WTC11 (cell line): Measurements from ENCODE around the gene OR5A2. TPM values are rescaled to one million over a fixed set of nuclear protein-coding genes. Genes with fewer than 3 reads are reported as not detected.

Source experiments
- ATAC-seq: fragments of 200-7000 bp; cut with Tn5 transposase; 2 replicates; pipeline ENCODE4 v1.10.0; 2021; ENCODE audit warnings: mild to moderate bottlenecking, moderate library complexity
- CTCF ChIA-PET: fragments of 300-600 bp; sonication (Branson Sonifier 250); formaldehyde crosslinking; loops from one replicate; lab custom pipeline; 2021; ENCODE audit warnings: antibody characterized with exemption; lab: Charles Lee
- POLR2A ChIA-PET: fragments of 350-600 bp; sonication (Branson Sonifier 250); formaldehyde crosslinking; loops from one replicate; lab custom pipeline; 2021; ENCODE audit warnings: antibody characterized with exemption; lab: Charles Lee
- DNase-seq: peaks from one replicate; pipeline ENCODE4 v3.0.0; 2021; ENCODE audit warnings: low spot score
- H3K27ac Mint-ChIP-seq: 2 replicates; pipeline ENCODE4 v1.8.0; 2021; ENCODE audit warnings: mixed read lengths
- H3K27me3 Mint-ChIP-seq: 2 replicates; pipeline ENCODE4 v1.8.0; 2021; ENCODE audit warnings: low read depth, mild to moderate bottlenecking, moderate library complexity, mixed read lengths
- H3K36me3 Mint-ChIP-seq: 2 replicates; pipeline ENCODE4 v1.8.0; 2021; ENCODE audit warnings: mixed read lengths
- H3K4me1 Mint-ChIP-seq: 2 replicates; pipeline ENCODE4 v1.8.0; 2022; ENCODE audit warnings: mixed read lengths
- H3K4me3 Mint-ChIP-seq: 2 replicates; pipeline ENCODE4 v1.8.0; 2021; ENCODE audit warnings: mild to moderate bottlenecking, moderate library complexity, mixed read lengths
- H3K9me3 Mint-ChIP-seq: 2 replicates; pipeline ENCODE4 v1.8.0; 2021; ENCODE audit warnings: mixed read lengths
- ATF2 ChIP-seq: sonication (generic); formaldehyde crosslinking; IDR thresholded peaks from 2 replicates; pipeline ENCODE4 v1.8.1; 2022; ENCODE audit warnings: low read depth, missing genetic modification reagents, borderline replicate concordance
- ELF4 ChIP-seq: sonication (generic); formaldehyde crosslinking; IDR thresholded peaks from 2 replicates; pipeline ENCODE4 v1.8.1; 2022; ENCODE audit warnings: low read depth, mild to moderate bottlenecking, moderate library complexity, missing genetic modification reagents
- ERG ChIP-seq: fragments of 250-450 bp; sonication (Bioruptor Pico); IDR thresholded peaks from 2 replicates; pipeline ENCODE4 v1.8.0; 2021; ENCODE audit warnings: mild to moderate bottlenecking
- FOXJ3 ChIP-seq: sonication (generic); formaldehyde crosslinking; IDR thresholded peaks from 2 replicates; pipeline ENCODE4 v1.9.0; 2021; ENCODE audit warnings: missing genetic modification reagents, mild to moderate bottlenecking, borderline replicate concordance
- IRF2 ChIP-seq: sonication (generic); formaldehyde crosslinking; IDR thresholded peaks from 2 replicates; pipeline ENCODE4 v1.8.0; 2022; ENCODE audit warnings: low read depth, missing genetic modification reagents, borderline replicate concordance
- NR2C2 ChIP-seq: sonication (generic); formaldehyde crosslinking; IDR thresholded peaks from 2 replicates; pipeline ENCODE4 v1.8.0; 2022; ENCODE audit warnings: mild to moderate bottlenecking, missing genetic modification reagents
- PRRX2 ChIP-seq: fragments of 250-450 bp; sonication (Bioruptor Pico); IDR thresholded peaks from 2 replicates; pipeline ENCODE4 v1.8.0; 2021; ENCODE audit warnings: mild to moderate bottlenecking
- SMAD3 ChIP-seq: sonication (generic); formaldehyde crosslinking; IDR thresholded peaks from 2 replicates; pipeline ENCODE4 v1.8.0; 2022; ENCODE audit warnings: missing genetic modification reagents, mild to moderate bottlenecking, borderline replicate concordance
- TEAD1 ChIP-seq: sonication (generic); formaldehyde crosslinking; IDR thresholded peaks from 2 replicates; pipeline ENCODE4 v1.8.0; 2022; ENCODE audit warnings: mild to moderate bottlenecking, missing genetic modification reagents
- ZNF138 ChIP-seq: sonication (generic); formaldehyde crosslinking; conservative IDR thresholded peaks from 2 replicates; pipeline ENCODE4 v1.8.1; 2022; ENCODE audit warnings: mild to moderate bottlenecking, moderate library complexity, missing genetic modification reagents
- ZNF219 ChIP-seq: sonication (generic); formaldehyde crosslinking; IDR thresholded peaks from 2 replicates; pipeline ENCODE4 v1.8.0; 2023; ENCODE audit warnings: missing genetic modification reagents, mild to moderate bottlenecking, borderline replicate concordance
- ZNF232 ChIP-seq: sonication (generic); formaldehyde crosslinking; IDR thresholded peaks from 2 replicates; pipeline ENCODE4 v1.8.0; 2022; ENCODE audit warnings: mild to moderate bottlenecking, missing genetic modification reagents
- ZNF671 ChIP-seq: fragments of 250-450 bp; sonication (Bioruptor Pico); IDR thresholded peaks from 2 replicates; pipeline ENCODE4 v1.8.0; 2021; ENCODE audit warnings: mild to moderate bottlenecking
- total RNA-seq: library from RNA; stranded (reverse); gene quantifications from 3 replicates; pipeline ENCODE4 v1.2.3, GENCODE V29; 2021
- TF ChIP-seq, protein P1 (sequence below): sonication (generic); formaldehyde crosslinking; IDR thresholded peaks from 2 replicates; pipeline ENCODE4 v1.8.0; 2022; ENCODE audit warnings: missing genetic modification reagents
- TF ChIP-seq, protein P2 (sequence below): sonication (generic); formaldehyde crosslinking; IDR thresholded peaks from 2 replicates; pipeline ENCODE4 v1.8.0; 2022; ENCODE audit warnings: mild to moderate bottlenecking, missing genetic modification reagents
- TF ChIP-seq, protein P3 (sequence below): sonication (generic); formaldehyde crosslinking; IDR thresholded peaks from 2 replicates; pipeline ENCODE4 v1.8.1; 2022; ENCODE audit warnings: mild to moderate bottlenecking, moderate library complexity, missing genetic modification reagents
- TF ChIP-seq, protein P4 (sequence below): sonication (generic); formaldehyde crosslinking; IDR thresholded peaks from 2 replicates; pipeline ENCODE4 v1.8.1; 2023; ENCODE audit warnings: mild to moderate bottlenecking, missing genetic modification reagents
- TF ChIP-seq, protein P5 (sequence below): fragments of 250-450 bp; sonication (Bioruptor Pico); IDR thresholded peaks from 2 replicates; pipeline ENCODE4 v1.9.0; 2021; ENCODE audit warnings: mild to moderate bottlenecking
- TF ChIP-seq, protein P6 (sequence below): fragments of 250-450 bp; sonication (Bioruptor Pico); IDR thresholded peaks from 2 replicates; pipeline ENCODE4 v1.9.0; 2021; ENCODE audit warnings: moderate library complexity, mild to moderate bottlenecking, inconsistent platforms, borderline replicate concordance
- TF ChIP-seq, protein P7 (sequence below): sonication (generic); formaldehyde crosslinking; IDR thresholded peaks from 2 replicates; pipeline ENCODE4 v1.8.1; 2022; ENCODE audit warnings: mild to moderate bottlenecking, missing genetic modification reagents, moderate library complexity, borderline replicate concordance
- TF ChIP-seq, protein P8 (sequence below): sonication (generic); formaldehyde crosslinking; IDR thresholded peaks from 2 replicates; pipeline ENCODE4 v1.8.1; 2023; ENCODE audit warnings: mild to moderate bottlenecking, missing genetic modification reagents

OR5A2 gene
- total RNA-seq, 1 experiment from 2014 or later: not detected

DNA sequence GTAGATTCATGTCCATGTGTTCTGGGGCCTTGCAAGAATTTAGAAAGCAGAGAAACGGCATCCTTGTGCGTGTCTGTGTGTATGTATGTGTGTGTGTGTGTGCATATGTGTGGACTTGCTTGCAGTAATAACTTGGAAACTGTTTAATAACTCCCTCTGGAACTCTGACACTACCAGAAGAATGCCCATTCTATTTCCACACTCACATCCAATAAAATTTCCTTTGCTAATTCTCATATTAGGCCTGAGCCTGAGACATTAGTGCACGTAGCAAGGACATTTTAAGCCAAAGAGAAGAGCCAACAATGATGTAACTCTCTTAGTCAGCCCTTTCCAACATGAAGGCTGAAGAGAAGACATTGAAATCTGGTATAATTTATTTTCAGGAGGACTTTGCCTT is 33.7 kb upstream of the OR5A2 start (continued):
- TF ChIP-seq, protein P1, sequence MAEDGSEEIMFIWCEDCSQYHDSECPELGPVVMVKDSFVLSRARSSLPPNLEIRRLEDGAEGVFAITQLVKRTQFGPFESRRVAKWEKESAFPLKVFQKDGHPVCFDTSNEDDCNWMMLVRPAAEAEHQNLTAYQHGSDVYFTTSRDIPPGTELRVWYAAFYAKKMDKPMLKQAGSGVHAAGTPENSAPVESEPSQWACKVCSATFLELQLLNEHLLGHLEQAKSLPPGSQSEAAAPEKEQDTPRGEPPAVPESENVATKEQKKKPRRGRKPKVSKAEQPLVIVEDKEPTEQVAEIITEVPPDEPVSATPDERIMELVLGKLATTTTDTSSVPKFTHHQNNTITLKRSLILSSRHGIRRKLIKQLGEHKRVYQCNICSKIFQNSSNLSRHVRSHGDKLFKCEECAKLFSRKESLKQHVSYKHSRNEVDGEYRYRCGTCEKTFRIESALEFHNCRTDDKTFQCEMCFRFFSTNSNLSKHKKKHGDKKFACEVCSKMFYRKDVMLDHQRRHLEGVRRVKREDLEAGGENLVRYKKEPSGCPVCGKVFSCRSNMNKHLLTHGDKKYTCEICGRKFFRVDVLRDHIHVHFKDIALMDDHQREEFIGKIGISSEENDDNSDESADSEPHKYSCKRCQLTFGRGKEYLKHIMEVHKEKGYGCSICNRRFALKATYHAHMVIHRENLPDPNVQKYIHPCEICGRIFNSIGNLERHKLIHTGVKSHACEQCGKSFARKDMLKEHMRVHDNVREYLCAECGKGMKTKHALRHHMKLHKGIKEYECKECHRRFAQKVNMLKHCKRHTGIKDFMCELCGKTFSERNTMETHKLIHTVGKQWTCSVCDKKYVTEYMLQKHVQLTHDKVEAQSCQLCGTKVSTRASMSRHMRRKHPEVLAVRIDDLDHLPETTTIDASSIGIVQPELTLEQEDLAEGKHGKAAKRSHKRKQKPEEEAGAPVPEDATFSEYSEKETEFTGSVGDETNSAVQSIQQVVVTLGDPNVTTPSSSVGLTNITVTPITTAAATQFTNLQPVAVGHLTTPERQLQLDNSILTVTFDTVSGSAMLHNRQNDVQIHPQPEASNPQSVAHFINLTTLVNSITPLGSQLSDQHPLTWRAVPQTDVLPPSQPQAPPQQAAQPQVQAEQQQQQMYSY (CRISPR knock-in tag): no peak
- TF ChIP-seq NR2C2 (CRISPR knock-in tag): no peak
- TF ChIP-seq ERG (CRISPR knock-in tag): no peak
- no peak for TF ChIP-seq IRF2 (CRISPR knock-in tag)
- TF ChIP-seq, protein P2, sequence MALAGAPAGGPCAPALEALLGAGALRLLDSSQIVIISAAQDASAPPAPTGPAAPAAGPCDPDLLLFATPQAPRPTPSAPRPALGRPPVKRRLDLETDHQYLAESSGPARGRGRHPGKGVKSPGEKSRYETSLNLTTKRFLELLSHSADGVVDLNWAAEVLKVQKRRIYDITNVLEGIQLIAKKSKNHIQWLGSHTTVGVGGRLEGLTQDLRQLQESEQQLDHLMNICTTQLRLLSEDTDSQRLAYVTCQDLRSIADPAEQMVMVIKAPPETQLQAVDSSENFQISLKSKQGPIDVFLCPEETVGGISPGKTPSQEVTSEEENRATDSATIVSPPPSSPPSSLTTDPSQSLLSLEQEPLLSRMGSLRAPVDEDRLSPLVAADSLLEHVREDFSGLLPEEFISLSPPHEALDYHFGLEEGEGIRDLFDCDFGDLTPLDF (CRISPR knock-in tag): no peak
- TF ChIP-seq ZNF671 (CRISPR knock-in tag): no peak
- no peak for TF ChIP-seq ELF4 (CRISPR knock-in tag)
- TF ChIP-seq, protein P3, sequence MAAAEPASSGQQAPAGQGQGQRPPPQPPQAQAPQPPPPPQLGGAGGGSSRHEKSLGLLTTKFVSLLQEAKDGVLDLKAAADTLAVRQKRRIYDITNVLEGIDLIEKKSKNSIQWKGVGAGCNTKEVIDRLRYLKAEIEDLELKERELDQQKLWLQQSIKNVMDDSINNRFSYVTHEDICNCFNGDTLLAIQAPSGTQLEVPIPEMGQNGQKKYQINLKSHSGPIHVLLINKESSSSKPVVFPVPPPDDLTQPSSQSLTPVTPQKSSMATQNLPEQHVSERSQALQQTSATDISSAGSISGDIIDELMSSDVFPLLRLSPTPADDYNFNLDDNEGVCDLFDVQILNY (CRISPR knock-in tag): no peak
- TF ChIP-seq ATF2: no peak
- TF ChIP-seq TEAD1 (CRISPR knock-in tag): no peak
- TF ChIP-seq ZNF232 (CRISPR knock-in tag): no peak

DNA sequence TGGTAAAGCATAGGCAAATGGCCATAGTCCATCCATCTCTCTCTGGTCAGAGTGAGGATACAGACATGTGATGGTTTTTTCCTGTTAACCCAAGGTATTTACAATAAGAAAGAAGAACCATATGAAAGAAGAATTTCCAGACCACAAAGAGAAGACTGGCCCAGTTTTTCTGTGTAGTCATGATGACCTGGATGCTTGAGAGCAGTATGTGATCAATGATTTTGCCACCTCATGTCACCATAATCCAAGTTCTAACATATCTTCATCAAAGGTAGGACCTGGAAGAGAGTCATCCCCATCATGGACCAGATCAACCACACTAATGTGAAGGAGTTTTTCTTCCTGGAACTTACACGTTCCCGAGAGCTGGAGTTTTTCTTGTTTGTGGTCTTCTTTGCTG is 30.4 kb upstream of the OR5A2 start, which contains the start of gene OR4D6:
OR4D6 (plus strand) TSS at position 301 of the 400 bp plus-strand sequence; CDS start at position 301, 0 bp downstream.
- Mint-ChIP-seq H3K4me1 (peaks cover 8% of the 10 kb centered on the region), H3K36me3 (no peaks in the 10 kb centered on the region), H3K27me3 (no peaks in the 10 kb centered on the region), H3K27ac (no peak within 1 kb of the TSS), H3K9me3 (peaks cover 13% of the 10 kb centered on the region), H3K4me3 (no peak within 1 kb of the TSS)
- ChIA-PET POLR2A (no interaction called here), CTCF (no interaction called here)
- no peak for ATAC-seq
- no peak for DNase-seq
- no peak for TF ChIP-seq PRRX2 (CRISPR knock-in tag)
- TF ChIP-seq ZNF138 (CRISPR knock-in tag): no peak
- TF ChIP-seq, protein P4, sequence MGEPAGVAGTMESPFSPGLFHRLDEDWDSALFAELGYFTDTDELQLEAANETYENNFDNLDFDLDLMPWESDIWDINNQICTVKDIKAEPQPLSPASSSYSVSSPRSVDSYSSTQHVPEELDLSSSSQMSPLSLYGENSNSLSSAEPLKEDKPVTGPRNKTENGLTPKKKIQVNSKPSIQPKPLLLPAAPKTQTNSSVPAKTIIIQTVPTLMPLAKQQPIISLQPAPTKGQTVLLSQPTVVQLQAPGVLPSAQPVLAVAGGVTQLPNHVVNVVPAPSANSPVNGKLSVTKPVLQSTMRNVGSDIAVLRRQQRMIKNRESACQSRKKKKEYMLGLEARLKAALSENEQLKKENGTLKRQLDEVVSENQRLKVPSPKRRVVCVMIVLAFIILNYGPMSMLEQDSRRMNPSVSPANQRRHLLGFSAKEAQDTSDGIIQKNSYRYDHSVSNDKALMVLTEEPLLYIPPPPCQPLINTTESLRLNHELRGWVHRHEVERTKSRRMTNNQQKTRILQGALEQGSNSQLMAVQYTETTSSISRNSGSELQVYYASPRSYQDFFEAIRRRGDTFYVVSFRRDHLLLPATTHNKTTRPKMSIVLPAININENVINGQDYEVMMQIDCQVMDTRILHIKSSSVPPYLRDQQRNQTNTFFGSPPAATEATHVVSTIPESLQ (CRISPR knock-in tag): no peak
- TF ChIP-seq, protein P5, sequence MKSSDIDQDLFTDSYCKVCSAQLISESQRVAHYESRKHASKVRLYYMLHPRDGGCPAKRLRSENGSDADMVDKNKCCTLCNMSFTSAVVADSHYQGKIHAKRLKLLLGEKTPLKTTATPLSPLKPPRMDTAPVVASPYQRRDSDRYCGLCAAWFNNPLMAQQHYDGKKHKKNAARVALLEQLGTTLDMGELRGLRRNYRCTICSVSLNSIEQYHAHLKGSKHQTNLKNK: no peak
- TF ChIP-seq, protein P3 (CRISPR knock-in tag): no peak
- TF ChIP-seq FOXJ3: no peak
- TF ChIP-seq, protein P6, sequence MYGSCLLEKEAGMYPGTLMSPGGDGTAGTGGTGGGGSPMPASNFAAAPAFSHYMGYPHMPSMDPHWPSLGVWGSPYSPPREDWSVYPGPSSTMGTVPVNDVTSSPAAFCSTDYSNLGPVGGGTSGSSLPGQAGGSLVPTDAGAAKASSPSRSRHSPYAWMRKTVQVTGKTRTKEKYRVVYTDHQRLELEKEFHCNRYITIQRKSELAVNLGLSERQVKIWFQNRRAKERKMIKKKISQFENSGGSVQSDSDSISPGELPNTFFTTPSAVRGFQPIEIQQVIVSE (CRISPR knock-in tag): no peak
- TF ChIP-seq, protein P7, sequence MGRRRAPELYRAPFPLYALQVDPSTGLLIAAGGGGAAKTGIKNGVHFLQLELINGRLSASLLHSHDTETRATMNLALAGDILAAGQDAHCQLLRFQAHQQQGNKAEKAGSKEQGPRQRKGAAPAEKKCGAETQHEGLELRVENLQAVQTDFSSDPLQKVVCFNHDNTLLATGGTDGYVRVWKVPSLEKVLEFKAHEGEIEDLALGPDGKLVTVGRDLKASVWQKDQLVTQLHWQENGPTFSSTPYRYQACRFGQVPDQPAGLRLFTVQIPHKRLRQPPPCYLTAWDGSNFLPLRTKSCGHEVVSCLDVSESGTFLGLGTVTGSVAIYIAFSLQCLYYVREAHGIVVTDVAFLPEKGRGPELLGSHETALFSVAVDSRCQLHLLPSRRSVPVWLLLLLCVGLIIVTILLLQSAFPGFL (CRISPR knock-in tag): no peak
- TF ChIP-seq SMAD3: no peak
- TF ChIP-seq, protein P8, sequence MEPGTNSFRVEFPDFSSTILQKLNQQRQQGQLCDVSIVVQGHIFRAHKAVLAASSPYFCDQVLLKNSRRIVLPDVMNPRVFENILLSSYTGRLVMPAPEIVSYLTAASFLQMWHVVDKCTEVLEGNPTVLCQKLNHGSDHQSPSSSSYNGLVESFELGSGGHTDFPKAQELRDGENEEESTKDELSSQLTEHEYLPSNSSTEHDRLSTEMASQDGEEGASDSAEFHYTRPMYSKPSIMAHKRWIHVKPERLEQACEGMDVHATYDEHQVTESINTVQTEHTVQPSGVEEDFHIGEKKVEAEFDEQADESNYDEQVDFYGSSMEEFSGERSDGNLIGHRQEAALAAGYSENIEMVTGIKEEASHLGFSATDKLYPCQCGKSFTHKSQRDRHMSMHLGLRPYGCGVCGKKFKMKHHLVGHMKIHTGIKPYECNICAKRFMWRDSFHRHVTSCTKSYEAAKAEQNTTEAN (CRISPR knock-in tag): no peak
- no peak for TF ChIP-seq ZNF219 (CRISPR knock-in tag)
